AG04449 (cell line): ENCODE measurements around the gene PES1.

Experiments used
- CTCF ChIA-PET: fragments of 350-600 bp; formaldehyde crosslinking; extraction: SDS; loops from one replicate; lab custom pipeline; 2021; ENCODE audit warnings: antibody characterized with exemption; lab: Yijun Ruan, JAX
- POLR2A ChIA-PET: fragments of 400-600, 350-600 bp; formaldehyde crosslinking; extraction: SDS; loops from one replicate; lab custom pipeline; 2020; ENCODE audit warnings: antibody characterized with exemption, inconsistent platforms; lab: Yijun Ruan, JAX
- DNase-seq: peaks from one replicate; pipeline ENCODE4 v3.0.0-alpha.2; 2010; ENCODE audit warnings: low read depth, low spot score
- H3K4me3 ChIP-seq: 2 replicates; pipeline ENCODE4 v1.5.1; 2011; ENCODE audit warnings: low read depth, mild to moderate bottlenecking, control low read depth, low read length
- CTCF ChIP-seq: IDR thresholded peaks from one replicate; pipeline ENCODE4 v1.5.1; 2011; ENCODE audit warnings: mild to moderate bottlenecking, moderate library complexity, low read length, control low read depth, inconsistent platforms; ENCODE audit not compliant: insufficient read depth; ENCODE audit errors: missing control alignments

Gene PES1

GRCh38 chr22:30591588-30592359 lies at the start of gene PES1:
TSS of gene PES1 (minus strand) at chr22:30591910. CDS start at chr22:30591833, 77 bp downstream.
- POLR2A ChIA-PET, result interaction anchor here (0.7 to 1.0 kb wide), 4 partner anchors 11 to 194 kb away, joined by 3 to 4 read pairs (median 3); partner anchors contain the start of gene SLC35E4
- peak within 1 kb of the TSS; percentile 80 for H3K4me3 ChIP-seq
- CTCF ChIA-PET, result interaction anchor here (0.7 to 3.5 kb wide), 14 partner anchors 9 to 163 kb away, joined by 3 to 21 read pairs (median 5); no protein-coding TSS in a partner anchor
- DNase-seq, result peak; percentile 95
- TF ChIP-seq CTCF, result no peak

- CTCF ChIA-PET, result interaction anchor here (0.6 to 0.9 kb wide), 2 partner anchors 114 to 220 kb away, joined by 3 read pairs; no protein-coding TSS in a partner anchor
Observed at GRCh38 chr22:30640839-30641430, 49.2 kb upstream of the PES1 start.

GRCh38 chr22:30640361-30640760 lies 48.7 kb upstream of the PES1 start:
- no peak overlapping the region for H3K4me3 ChIP-seq
- CTCF ChIA-PET, result interaction anchor here (0.9 to 3.4 kb wide), 2 partner anchors 115 kb away, joined by 3 to 24 read pairs; no protein-coding TSS in a partner anchor
- POLR2A ChIA-PET, result no interaction called here
- no peak for DNase-seq
- no peak for TF ChIP-seq CTCF

More at GRCh38 chr22:30640839-30641430, 49.2 kb upstream of the PES1 start:
- no peak overlapping the region for H3K4me3 ChIP-seq
- TF ChIP-seq CTCF, result no peak
- no peak for DNase-seq
- POLR2A ChIA-PET, result no interaction called here

- ChIA-PET CTCF (interaction anchor here (0.9 to 3.4 kb wide), 3 partner anchors 9 to 282 kb away, joined by 3 to 24 read pairs (median 4); no protein-coding TSS in a partner anchor), POLR2A (no interaction called here)
- no peak for DNase-seq
- H3K4me3 ChIP-seq, result 0 out of 2 replicates have a peak overlapping the region, but pooled peaks have one; percentile 18
- TF ChIP-seq CTCF, result no peak
Observed at GRCh38 chr22:30637701-30638114, 46.0 kb upstream of the PES1 start.

- CTCF ChIA-PET, result interaction anchor here (0.6 to 5.2 kb wide), 13 partner anchors 11 to 544 kb away, joined by 3 to 518 read pairs (median 16); no protein-coding TSS in a partner anchor
- peak; percentile 14 for TF ChIP-seq CTCF
Observed at GRCh38 chr22:30636226-30637077, 44.7 kb upstream of the PES1 start.

More at GRCh38 chr22:30636226-30637077, 44.7 kb upstream of the PES1 start:
- POLR2A ChIA-PET, result interaction anchor here (1.0 to 2.8 kb wide), 3 partner anchors 8 to 118 kb away, joined by 3 to 20 read pairs (median 4); no protein-coding TSS in a partner anchor
- peak overlapping the region; percentile 63 for H3K4me3 ChIP-seq
- DNase-seq, result no peak
